ENCODE measurements around the gene C22orf15.

C22orf15 gene

GRCh38 chr22:23754980-23755636 is 7.7 kb upstream of the C22orf15 start:
- no peak for FAIRE-seq

GRCh38 chr22:23755711-23756110 is 7.1 kb upstream of the C22orf15 start:
- DNase-seq (ENCODE audit: insufficient read length, low spot score) (no peak), FAIRE-seq (no peak)
- no peak for TF ChIP-seq POLR2A (IDR thresholded peaks at IDR 0.05; ENCODE audit: low read depth, low read length)

More at GRCh38 chr22:23754980-23755636, 7.7 kb upstream of the C22orf15 start:
- DNase-seq (ENCODE audit: insufficient read length, low spot score): no peak
- TF ChIP-seq POLR2A (IDR thresholded peaks at IDR 0.05; ENCODE audit: low read depth, low read length): no peak

DNA sequence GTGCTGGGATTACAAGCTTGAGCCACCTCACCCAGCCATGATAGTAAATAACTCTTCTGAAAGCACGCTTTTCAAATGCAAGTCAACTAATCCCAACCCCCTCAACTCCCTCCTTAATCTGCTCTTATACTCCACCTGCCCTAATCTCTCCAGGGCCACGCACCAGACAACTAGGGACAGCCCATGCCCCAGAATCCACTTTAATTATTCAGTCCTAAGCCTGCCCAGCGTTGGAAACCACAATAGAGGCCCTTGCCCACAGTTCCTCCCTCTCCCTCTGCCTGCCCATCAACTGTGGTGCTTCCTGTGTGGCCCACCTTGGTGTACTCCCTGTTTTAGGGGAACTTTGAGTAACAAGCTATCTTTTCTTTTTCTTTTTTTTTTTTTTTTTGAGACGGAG is 5.9 kb upstream of the C22orf15 start:
- no peak for TF ChIP-seq POLR2A (IDR thresholded peaks at IDR 0.05; ENCODE audit: low read depth, low read length)
- no peak for DNase-seq (ENCODE audit: insufficient read length, low spot score)
- no peak for FAIRE-seq

GRCh38 chr22:23759566-23759965 is 3.2 kb upstream of the C22orf15 start:
- DNase-seq (ENCODE audit: insufficient read length, low spot score): no peak
- no peak for FAIRE-seq
- TF ChIP-seq POLR2A (IDR thresholded peaks at IDR 0.05; ENCODE audit: low read depth, low read length): no peak

DNA sequence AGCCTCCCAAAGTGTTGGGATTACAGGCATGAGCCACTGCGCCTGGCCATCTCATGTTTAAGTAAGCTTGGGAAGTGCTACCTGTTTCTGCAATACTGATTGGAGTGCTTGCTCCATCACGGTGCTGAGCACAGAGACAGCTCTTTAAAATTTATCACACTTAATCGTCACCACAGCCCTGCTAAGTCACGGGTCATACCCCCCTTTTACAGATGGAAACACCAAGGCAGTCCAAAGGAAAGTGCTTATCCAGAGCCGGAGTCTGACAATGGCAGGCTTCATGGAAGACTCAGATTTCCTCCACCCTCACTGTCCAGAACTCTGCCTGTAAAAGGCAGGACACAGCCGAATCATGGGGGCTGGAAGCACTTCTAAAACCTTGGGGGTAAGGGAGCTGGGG is 2.7 kb upstream of the C22orf15 start:
- FAIRE-seq (no peak), DNase-seq (ENCODE audit: insufficient read length, low spot score) (no peak)
- TF ChIP-seq POLR2A (IDR thresholded peaks at IDR 0.05; ENCODE audit: low read depth, low read length): no peak

GRCh38 chr22:23763579-23763945 is 772 bp downstream of the C22orf15 start:
- no peak for TF ChIP-seq POLR2A (IDR thresholded peaks at IDR 0.05; ENCODE audit: low read depth, low read length)
- FAIRE-seq (no peak), DNase-seq (ENCODE audit: insufficient read length, low spot score) (no peak)

DNA sequence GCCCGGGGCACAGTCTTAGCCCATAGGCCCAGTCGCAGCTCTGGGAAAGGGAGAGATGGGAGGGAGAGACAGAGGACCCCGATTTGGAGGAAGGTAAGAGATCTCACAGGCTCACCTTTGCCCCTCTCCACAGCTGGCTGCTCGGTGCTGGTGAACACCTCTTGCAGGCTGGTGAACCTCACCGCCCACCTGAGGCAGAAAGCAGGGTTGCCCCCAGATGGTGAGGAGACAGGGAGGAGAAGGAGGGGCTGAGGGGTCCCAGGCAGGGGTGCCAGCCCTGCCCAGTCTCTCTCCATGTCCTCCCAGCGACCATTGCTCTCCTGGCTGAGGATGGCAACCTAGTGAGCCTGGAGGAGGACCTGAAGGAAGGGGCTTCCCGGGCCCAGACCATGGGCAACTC is 1.2 kb downstream of the C22orf15 start:
- DNase-seq (ENCODE audit: insufficient read length, low spot score): no peak
- TF ChIP-seq POLR2A (IDR thresholded peaks at IDR 0.05; ENCODE audit: low read depth, low read length): no peak
- no peak for FAIRE-seq

DNA sequence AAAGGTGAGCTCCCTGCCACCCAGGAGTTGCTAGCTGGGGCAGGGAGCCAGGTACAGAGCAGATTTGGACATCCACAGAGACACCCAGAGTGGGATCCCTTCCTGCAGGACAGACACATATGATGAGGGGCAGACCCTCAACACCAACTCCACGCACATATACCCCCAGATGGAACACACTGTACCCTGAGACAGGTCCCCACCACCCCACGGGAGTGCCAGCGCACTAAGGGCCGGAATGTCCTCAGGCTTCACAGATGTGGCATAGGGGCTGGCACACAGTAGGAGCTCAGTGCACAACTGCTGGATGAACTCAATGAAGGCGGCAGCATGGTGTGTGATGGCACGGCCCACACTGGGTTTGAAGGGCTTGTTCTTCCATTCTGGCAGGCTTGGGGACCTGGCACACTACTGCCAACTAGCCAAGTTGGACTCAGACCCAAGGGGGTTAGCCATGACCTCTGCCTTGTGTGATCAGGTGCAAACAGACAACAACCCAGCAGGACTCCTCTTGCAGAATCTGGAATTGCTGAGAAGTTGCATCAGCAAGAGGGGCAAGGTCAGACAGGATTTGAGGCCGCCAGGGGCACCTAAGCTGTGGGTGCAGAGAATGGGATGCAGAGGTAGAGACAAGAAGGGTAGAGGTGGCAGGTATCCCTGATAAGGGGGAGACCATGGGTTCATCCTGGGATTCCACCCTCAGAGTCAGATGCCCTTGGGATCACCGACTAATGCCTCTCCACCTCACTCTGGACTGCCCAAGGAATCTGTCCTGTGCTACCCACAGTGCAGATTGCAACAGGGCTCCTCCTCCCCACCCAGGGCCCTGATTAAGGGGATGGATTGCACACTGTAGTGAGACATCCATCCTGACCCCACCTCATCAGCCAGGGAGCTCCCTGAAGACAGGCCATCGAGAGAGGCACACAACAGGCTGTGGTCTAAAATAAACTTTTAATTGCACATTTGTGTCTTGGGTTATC is 2.4 kb downstream of the C22orf15 start:
- DNase-seq (ENCODE audit: insufficient read length, low spot score) (no peak), FAIRE-seq (no peak)
- TF ChIP-seq POLR2A (IDR thresholded peaks at IDR 0.05; ENCODE audit: low read depth, low read length): no peak

GRCh38 chr22:23767303-23767672 is 4.5 kb downstream of the C22orf15 start:
- no peak for DNase-seq (ENCODE audit: insufficient read length, low spot score)
- FAIRE-seq: no peak
- no peak for TF ChIP-seq POLR2A (IDR thresholded peaks at IDR 0.05; ENCODE audit: low read depth, low read length)

DNA sequence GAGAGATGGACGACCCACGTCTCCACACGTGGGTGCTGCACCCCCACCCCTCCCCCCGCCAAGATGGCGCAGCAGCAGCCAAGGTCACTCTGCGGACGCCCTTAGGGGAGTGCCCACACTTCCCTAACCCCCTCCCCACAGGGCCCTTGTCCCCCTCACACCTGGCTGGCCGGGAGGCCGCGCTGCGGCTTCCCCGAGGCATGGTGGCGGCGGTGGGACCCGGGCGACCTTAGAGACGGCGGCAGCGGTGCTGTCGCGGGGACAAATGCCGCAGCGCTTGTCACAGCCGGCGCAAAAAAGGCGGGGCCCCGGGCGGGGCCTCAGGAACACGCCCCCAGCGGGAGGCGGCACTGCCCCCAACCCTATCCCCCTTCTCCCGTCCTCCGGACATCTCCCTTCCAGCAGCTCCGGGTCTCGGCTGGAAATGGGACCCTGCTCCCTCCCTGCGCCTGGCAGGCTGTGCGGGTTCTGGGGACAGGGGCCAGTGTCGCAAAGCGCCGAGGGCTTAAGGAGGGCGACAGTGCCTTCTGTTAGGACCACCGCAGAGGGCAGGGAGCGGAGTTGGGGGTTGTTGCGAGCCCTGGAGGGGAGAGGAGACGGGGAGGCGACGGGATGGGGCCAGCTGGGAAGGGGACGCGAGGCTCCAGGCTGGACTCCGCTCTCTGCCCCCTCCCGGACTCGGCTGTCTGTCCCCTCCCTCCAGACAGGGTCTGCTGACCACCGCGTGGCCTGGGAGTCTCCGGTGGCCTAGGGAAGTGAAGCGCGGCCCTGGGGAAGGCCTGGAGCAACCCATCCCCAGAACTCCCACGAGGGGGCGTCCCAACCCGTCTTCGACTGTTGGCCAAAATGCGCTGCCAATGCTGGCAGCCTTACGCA is 5.1 kb downstream of the C22orf15 start, which contains the start of gene CHCHD10:
Gene CHCHD10 (minus strand): TSS at position 300 of the 876 bp plus-strand sequence. CDS start 98 bp downstream, at position 202.
- DNase-seq (ENCODE audit: insufficient read length, low spot score): no peak
- no peak for FAIRE-seq
- TF ChIP-seq POLR2A (IDR thresholded peaks at IDR 0.05; ENCODE audit: low read depth, low read length): peak; percentile 45; the same call in 1 of the 2 replicates

- DNase-seq (ENCODE audit: insufficient read length, low spot score): no peak
- TF ChIP-seq POLR2A (IDR thresholded peaks at IDR 0.05; ENCODE audit: low read depth, low read length): no peak
- FAIRE-seq: no peak
Observed at GRCh38 chr22:23769321-23769965, 6.7 kb downstream of the C22orf15 start.

GRCh38 chr22:23772315-23772648 is 9.5 kb downstream of the C22orf15 start:
- FAIRE-seq (no peak), DNase-seq (ENCODE audit: insufficient read length, low spot score) (no peak)
- TF ChIP-seq POLR2A (IDR thresholded peaks at IDR 0.05; ENCODE audit: low read depth, low read length): no peak

All from H54 (cell line).